Activated naive CD8-positive, alpha-beta T cell treated with anti-CD3 and anti-CD28 coated beads, Interleukin-2, amount 10 ng/mL, durations not matched to agents 7 days and 5 days (primary cell): ENCODE results near the gene KRT40. TPM values are rescaled to one million over a fixed set of nuclear protein-coding genes. Genes with fewer than 3 reads are reported as not detected.

ENCODE experiments used
- ATAC-seq: fragments of 150-1000 bp; cut with Tn5 transposase; one replicate; pipeline ENCODE4 v1.10.0; 2021; ENCODE audit warnings: low read depth, moderate library complexity
- POLR2A ChIA-PET: fragments of 350-600 bp; sonication (Branson Sonifier 250); formaldehyde crosslinking; loops from one replicate; lab custom pipeline; 2021; ENCODE audit warnings: antibody characterized with exemption; lab: Charles Lee
- DNase-seq: peaks from one replicate; pipeline ENCODE4 v3.0.0; 2021
- H3K27ac Mint-ChIP-seq: one replicate; pipeline ENCODE4 v1.8.0; 2022; ENCODE audit warnings: mild to moderate bottlenecking, mixed read lengths
- H3K27me3 Mint-ChIP-seq: one replicate; pipeline ENCODE4 v1.8.0; 2022; ENCODE audit warnings: mild to moderate bottlenecking, moderate library complexity, mixed read lengths
- H3K36me3 Mint-ChIP-seq: one replicate; pipeline ENCODE4 v1.8.0; 2021; ENCODE audit warnings: mild to moderate bottlenecking, mixed read lengths
- H3K4me1 Mint-ChIP-seq: one replicate; pipeline ENCODE4 v1.8.0; 2021; ENCODE audit warnings: mixed read lengths
- H3K4me3 Mint-ChIP-seq: one replicate; pipeline ENCODE4 v1.8.0; 2022; ENCODE audit warnings: mild to moderate bottlenecking, moderate library complexity, mixed read lengths
- H3K9me3 Mint-ChIP-seq: one replicate; pipeline ENCODE4 v1.8.0; 2021; ENCODE audit warnings: mixed read lengths
- total RNA-seq, 2 experiments: library from RNA; stranded (reverse); gene quantifications; one replicate each; pipeline ENCODE4 v1.2.3, GENCODE V29; 2021

Gene KRT40
- not detected for total RNA-seq

GRCh38 chr17:40984226-40984625 is at the start of gene KRT40:
Gene KRT40 (minus strand): TSS chr17:40984326. CDS start chr17:40984273, 53 bp downstream.
- no peak for ATAC-seq
- Mint-ChIP-seq H3K36me3 (no peaks in the 10 kb centered on the region), H3K9me3 (no peaks in the 10 kb centered on the region), H3K4me1 (no peaks in the 10 kb centered on the region), H3K4me3 (no peak within 1 kb of the TSS), H3K27ac (no peak within 1 kb of the TSS), H3K27me3 (peaks cover 19% of the 10 kb centered on the region)
- DNase-seq, result no peak
- POLR2A ChIA-PET, result no interaction called here

- DNase-seq (no peak), ATAC-seq (no peak)
- Mint-ChIP-seq H3K9me3 (no peaks in the 10 kb centered on the region), H3K36me3 (no peaks in the 10 kb centered on the region), H3K4me1 (peaks cover 2% of the 10 kb centered on the region), H3K27ac (no peak within 1 kb of the TSS), H3K4me3 (no peak within 1 kb of the TSS), H3K27me3 (peaks cover 23% of the 10 kb centered on the region)
- POLR2A ChIA-PET, result no interaction called here
These were observed 45.6 kb upstream of the KRT40 start, which contains the start of gene KRTAP1-4 for GRCh38 chr17:41029633-41030245. Gene KRTAP1-4 (minus strand): TSS chr17:41030195. CDS start chr17:41030078, 117 bp downstream.

DNA sequence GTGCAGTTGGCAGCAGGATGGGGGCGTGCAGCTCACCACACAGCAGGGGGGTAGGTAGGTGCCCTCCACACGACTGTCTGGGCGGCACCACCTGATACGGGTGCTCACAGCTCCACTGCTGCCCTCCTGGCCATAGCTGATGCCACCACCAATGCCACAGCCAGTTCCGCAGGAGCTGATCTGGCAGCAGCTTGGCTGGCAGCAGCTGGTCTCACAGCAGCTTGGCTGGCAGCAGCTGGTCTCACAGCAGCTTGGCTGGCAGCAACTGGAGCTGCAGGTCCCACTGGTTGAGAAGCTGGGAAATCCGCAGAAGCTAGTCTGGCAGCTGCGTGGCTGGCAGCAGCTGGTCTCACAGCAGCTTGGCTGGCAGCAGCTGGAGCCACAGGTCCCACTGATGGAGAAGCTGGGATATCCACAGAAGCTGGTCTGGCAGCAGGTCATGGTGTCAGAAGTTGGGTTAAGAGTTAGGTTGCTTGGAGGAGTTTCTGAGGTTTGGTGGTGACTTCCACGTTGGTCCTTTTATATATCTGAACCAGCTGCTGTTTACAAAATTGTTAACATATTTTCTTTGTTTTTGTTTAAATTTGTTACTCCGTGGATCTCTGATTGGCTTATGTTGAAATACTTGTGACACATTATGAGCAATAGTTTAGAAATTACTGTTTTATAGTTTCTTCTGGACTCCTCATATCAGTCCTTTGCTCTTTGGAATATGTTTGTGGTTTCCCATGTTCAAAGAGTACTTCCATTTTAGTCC is 42.8 kb upstream of the KRT40 start, which contains the start of gene KRTAP1-5:
Gene KRTAP1-5 (minus strand): TSS at position 494 of the 757 bp plus-strand sequence. CDS start 53 bp downstream, at position 441.
- ATAC-seq (no peak), DNase-seq (no peak)
- H3K27me3 Mint-ChIP-seq, result peaks cover 18% of the 10 kb centered on the region

DNA sequence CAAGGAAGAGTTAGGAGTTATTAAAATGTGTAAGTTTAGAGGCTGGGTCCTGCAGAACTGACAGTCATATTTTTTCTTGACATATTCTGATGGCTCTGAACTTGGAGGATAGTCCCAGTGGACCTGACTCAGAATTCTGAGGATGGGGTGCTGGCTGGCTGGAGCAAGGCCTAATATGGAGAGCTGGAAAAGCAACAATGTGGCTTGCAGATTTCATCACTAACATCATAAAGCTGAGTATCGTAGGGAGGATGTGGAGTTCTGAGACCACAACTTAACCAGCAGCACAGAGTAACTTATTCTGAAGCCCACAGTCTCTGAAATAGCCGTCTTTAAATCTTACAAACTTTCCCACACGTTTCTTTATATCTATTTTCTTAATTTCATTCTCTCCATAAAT is 40.6 kb upstream of the KRT40 start:
- H3K27me3 Mint-ChIP-seq, result peaks cover 15% of the 10 kb centered on the region
- ATAC-seq (no peak), DNase-seq (no peak)
- H3K27ac Mint-ChIP-seq, result no peak overlapping the region
- no peaks in the 10 kb centered on the region for H3K9me3 Mint-ChIP-seq
- POLR2A ChIA-PET, result no interaction called here
- peaks cover 6% of the 10 kb centered on the region for H3K4me1 Mint-ChIP-seq
- H3K4me3 Mint-ChIP-seq, result no peak overlapping the region
- no peaks in the 10 kb centered on the region for H3K36me3 Mint-ChIP-seq

More for the DNA sequence above, 42.8 kb upstream of the KRT40 start, which contains the start of gene KRTAP1-5:
- no peaks in the 10 kb centered on the region for H3K9me3 Mint-ChIP-seq
- H3K4me1 Mint-ChIP-seq, result peaks cover 6% of the 10 kb centered on the region
- no peaks in the 10 kb centered on the region for H3K36me3 Mint-ChIP-seq
- H3K27ac Mint-ChIP-seq, result no peak within 1 kb of the TSS
- POLR2A ChIA-PET, result no interaction called here
- no peak within 1 kb of the TSS for H3K4me3 Mint-ChIP-seq

DNA sequence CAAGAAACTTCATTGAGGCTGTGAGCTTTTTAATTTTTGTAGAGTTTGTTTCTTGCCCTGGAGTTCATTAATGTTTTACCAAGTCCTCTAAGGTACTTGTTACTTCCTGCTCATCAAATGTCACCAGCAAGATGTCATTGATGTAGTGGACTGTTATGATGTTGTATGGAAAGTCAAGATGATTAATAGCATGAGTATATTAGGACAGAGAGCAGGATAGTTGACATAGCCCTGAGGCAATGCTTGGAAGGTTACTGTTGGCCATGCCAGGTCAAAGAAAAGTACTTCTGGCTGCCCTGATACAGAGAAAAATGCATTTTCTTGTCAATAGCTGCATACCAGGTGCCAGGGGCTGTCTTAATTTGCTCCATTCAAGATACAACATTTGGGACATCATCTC is 36.2 kb upstream of the KRT40 start:
- no peaks in the 10 kb centered on the region for H3K27me3 Mint-ChIP-seq
- ATAC-seq (no peak), DNase-seq (no peak)
- peaks cover 6% of the 10 kb centered on the region for H3K4me1 Mint-ChIP-seq
- POLR2A ChIA-PET, result no interaction called here
- no peaks in the 10 kb centered on the region for H3K36me3 Mint-ChIP-seq
- H3K27ac Mint-ChIP-seq, result no peak overlapping the region
- no peaks in the 10 kb centered on the region for H3K9me3 Mint-ChIP-seq
- H3K4me3 Mint-ChIP-seq, result no peak overlapping the region

DNA sequence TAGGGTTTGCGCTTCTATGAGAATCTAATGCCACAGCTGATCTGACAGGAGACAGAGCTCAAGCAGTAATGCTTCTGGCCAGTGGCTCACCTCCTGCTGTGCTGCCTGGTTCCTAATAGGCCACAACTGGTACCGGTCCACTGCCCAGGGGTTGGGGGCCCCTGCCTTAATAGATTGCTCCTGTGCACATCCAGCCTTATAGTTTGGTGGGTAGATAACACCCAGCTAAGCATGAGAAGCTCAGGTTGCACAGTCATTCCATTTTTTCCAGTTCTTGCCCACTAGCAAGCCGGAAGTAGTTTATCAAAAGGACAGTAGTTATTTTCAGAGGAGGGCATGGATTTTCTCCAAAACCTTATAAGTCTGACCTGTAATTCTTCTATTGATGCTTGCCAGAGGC is 35.3 kb upstream of the KRT40 start:
- Mint-ChIP-seq H3K4me1 (peaks cover 2% of the 10 kb centered on the region), H3K27me3 (peaks cover 2% of the 10 kb centered on the region), H3K27ac (no peak overlapping the region), H3K4me3 (no peak overlapping the region), H3K9me3 (no peaks in the 10 kb centered on the region), H3K36me3 (no peaks in the 10 kb centered on the region)
- ATAC-seq, result no peak
- POLR2A ChIA-PET, result no interaction called here
- no peak for DNase-seq

- POLR2A ChIA-PET, result no interaction called here
- ATAC-seq (no peak), DNase-seq (no peak)
- H3K27ac Mint-ChIP-seq, result no peak overlapping the region
- H3K9me3 Mint-ChIP-seq, result no peaks in the 10 kb centered on the region
- no peak overlapping the region for H3K4me3 Mint-ChIP-seq
- H3K36me3 Mint-ChIP-seq, result no peaks in the 10 kb centered on the region
- H3K4me1 Mint-ChIP-seq, result no peaks in the 10 kb centered on the region
- peaks cover 2% of the 10 kb centered on the region for H3K27me3 Mint-ChIP-seq
These were observed 34.4 kb upstream of the KRT40 start for GRCh38 chr17:41018541-41018940.

DNA sequence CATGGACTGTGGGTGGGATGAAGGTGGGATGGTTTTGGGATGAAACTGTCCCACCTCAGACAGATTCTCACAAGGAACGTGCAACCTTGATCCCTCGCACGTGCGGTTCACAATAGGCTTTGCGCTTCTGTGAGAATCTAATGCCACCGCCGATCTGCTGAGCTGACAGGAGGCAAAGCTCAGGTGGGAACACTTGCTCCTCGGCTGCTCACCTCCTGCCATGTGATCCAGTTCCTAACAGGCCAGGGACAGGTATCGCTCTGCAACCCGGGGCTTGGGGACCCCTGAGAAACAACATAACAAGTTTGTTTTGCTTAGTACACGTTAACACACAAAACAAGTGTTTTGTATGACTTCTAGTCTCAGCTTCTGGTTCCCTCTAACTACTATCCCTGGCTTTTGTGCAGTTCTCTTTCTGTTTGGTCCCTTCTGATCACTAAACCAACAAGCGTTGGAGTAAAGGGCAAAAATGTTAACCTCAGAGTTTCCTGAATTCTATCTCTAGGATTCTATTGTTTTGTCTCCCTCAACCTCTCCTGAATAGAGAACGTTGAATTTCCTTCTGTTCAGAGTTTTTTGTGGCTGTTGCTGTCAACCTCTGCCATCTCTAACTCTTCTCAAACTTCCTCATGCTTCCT is 32.6 kb upstream of the KRT40 start:
- DNase-seq (no peak), ATAC-seq (no peak)
- Mint-ChIP-seq H3K27ac (no peak overlapping the region), H3K36me3 (no peaks in the 10 kb centered on the region), H3K9me3 (no peaks in the 10 kb centered on the region), H3K27me3 (peaks cover 2% of the 10 kb centered on the region), H3K4me1 (no peaks in the 10 kb centered on the region), H3K4me3 (no peak overlapping the region)
- POLR2A ChIA-PET, result no interaction called here

DNA sequence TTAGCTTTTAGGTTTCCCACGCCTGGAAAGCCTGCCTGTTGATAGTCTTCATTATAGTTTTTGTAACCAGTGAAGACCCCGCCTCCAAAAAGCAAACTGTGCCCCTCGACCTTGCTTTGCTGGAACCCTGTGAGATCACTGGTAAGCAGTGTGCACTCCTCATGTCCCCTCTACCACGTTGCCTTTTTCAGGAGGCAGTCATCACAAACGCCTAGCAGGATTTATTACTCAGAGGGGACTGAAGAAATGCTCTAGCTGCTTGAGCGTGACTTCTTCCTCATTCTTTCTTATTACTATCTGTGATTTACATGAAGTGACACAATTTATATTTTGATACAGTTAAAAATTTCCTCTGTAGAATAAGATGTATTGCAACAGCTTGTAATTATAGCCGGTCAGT is 31.3 kb upstream of the KRT40 start:
- POLR2A ChIA-PET, result no interaction called here
- Mint-ChIP-seq H3K4me3 (no peak overlapping the region), H3K9me3 (no peaks in the 10 kb centered on the region), H3K36me3 (no peaks in the 10 kb centered on the region), H3K27me3 (peaks cover 2% of the 10 kb centered on the region), H3K27ac (no peak overlapping the region), H3K4me1 (no peaks in the 10 kb centered on the region)
- ATAC-seq (no peak), DNase-seq (no peak)

DNA sequence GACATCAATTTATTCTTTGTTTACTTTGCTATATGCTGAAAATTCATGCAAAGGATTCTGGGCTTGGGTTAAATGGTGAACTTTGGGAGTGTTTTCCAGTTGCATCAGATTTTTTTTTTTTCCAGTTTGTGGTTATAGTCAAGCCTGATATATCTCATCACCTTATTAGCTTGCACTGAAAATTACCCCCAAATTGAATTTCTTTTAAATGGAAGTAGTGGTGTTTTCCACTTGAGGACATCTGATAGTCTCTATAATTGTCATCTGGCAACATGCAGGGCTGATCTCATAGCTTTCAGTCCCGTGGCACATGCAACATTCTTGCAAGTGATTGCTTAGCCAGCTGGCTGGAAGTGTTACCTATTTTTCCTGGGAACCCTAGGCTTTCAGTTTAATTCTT is 29.5 kb upstream of the KRT40 start:
- Mint-ChIP-seq H3K4me1 (no peaks in the 10 kb centered on the region), H3K36me3 (no peaks in the 10 kb centered on the region), H3K27ac (no peak overlapping the region), H3K9me3 (no peaks in the 10 kb centered on the region), H3K27me3 (peaks cover 2% of the 10 kb centered on the region), H3K4me3 (no peak overlapping the region)
- POLR2A ChIA-PET, result no interaction called here
- DNase-seq (no peak), ATAC-seq (no peak)

DNA sequence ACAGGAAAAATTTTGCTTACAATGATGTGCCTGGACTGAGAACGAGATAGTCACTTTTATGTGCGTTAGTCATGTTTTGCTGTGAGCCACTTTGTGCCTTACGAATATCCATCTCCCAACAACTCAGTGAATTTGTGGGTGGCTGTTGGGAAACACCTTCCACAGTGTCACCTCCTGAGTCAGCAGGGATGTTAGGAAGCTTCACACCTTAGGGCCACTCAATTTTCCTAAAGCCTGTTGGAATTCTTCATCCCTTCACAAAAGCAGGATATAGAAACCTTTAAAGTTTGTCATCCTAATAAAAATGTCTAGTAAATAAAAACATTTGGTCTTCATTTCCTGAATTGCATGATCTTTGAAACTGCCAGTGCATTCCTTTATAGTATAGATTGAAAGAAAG is 29.1 kb upstream of the KRT40 start:
- ATAC-seq, result no peak
- POLR2A ChIA-PET, result no interaction called here
- no peak for DNase-seq
- no peaks in the 10 kb centered on the region for H3K9me3 Mint-ChIP-seq
- no peak overlapping the region for H3K4me3 Mint-ChIP-seq
- H3K4me1 Mint-ChIP-seq, result no peaks in the 10 kb centered on the region
- no peak overlapping the region for H3K27ac Mint-ChIP-seq
- no peaks in the 10 kb centered on the region for H3K36me3 Mint-ChIP-seq
- H3K27me3 Mint-ChIP-seq, result peaks cover 2% of the 10 kb centered on the region

GRCh38 chr17:41012326-41013120 is 28.4 kb upstream of the KRT40 start:
- POLR2A ChIA-PET, result no interaction called here
- no peak overlapping the region for H3K4me3 Mint-ChIP-seq
- H3K27ac Mint-ChIP-seq, result no peak overlapping the region
- H3K4me1 Mint-ChIP-seq, result no peaks in the 10 kb centered on the region
- H3K36me3 Mint-ChIP-seq, result no peaks in the 10 kb centered on the region
- H3K27me3 Mint-ChIP-seq, result peaks cover 2% of the 10 kb centered on the region
- no peaks in the 10 kb centered on the region for H3K9me3 Mint-ChIP-seq
- DNase-seq (no peak), ATAC-seq (no peak)

- H3K4me1 Mint-ChIP-seq, result no peaks in the 10 kb centered on the region
- H3K9me3 Mint-ChIP-seq, result no peaks in the 10 kb centered on the region
- H3K27me3 Mint-ChIP-seq, result peaks cover 2% of the 10 kb centered on the region
- POLR2A ChIA-PET, result no interaction called here
- no peak overlapping the region for H3K4me3 Mint-ChIP-seq
- no peak overlapping the region for H3K27ac Mint-ChIP-seq
- DNase-seq (no peak), ATAC-seq (no peak)
- no peaks in the 10 kb centered on the region for H3K36me3 Mint-ChIP-seq
These were observed 26.3 kb upstream of the KRT40 start for GRCh38 chr17:41010441-41010840.
